ENCODE results near the gene NCAPD2. TPM values are rescaled to one million over a fixed set of nuclear protein-coding genes. Genes with fewer than 3 reads are reported as not detected.

Gene NCAPD2
- polyA plus RNA-seq, 1 of the 3 experiments (the other 2 are of a cell fraction): 46.9 TPM

- TF ChIP-seq IRF3 (IDR thresholded peaks at IDR 0.05; ENCODE audit: low read depth, low read length) (no peak), RCOR1 (IDR thresholded peaks at IDR 0.05; ENCODE audit: low read length) (no peak)
Measured at GRCh38 chr12:6463858-6464257, 30.0 kb upstream of the NCAPD2 start (continued).

- TF ChIP-seq CTCF (IDR thresholded peaks at IDR 0.05) (no peak), GABPA (IDR thresholded peaks at IDR 0.05; ENCODE audit: low read depth) (no peak)
- no peak overlapping the region for H3K4me2 ChIP-seq
- POLR2A ChIA-PET: no interaction called here
- peaks cover 41 to 45% of the 10 kb centered on the region in 2 experiments for H3K36me3 ChIP-seq (replicated peaks in 1 of 2; ENCODE audit: control insufficient read depth in 1 of 2, insufficient read depth in 2 of 2, low read length in 1 of 2)
- CTCF ChIA-PET: interaction anchor here (0.8 to 2.3 kb wide), 27 partner anchors 7 to 476 kb away, joined by 3 to 91 read pairs (median 7); partner anchors contain the start of genes CD27, COPS7A, MRPL51 and TAPBPL
- no peak overlapping the region for H3K9ac ChIP-seq
- no peak overlapping the region for H2AFZ ChIP-seq (ENCODE audit: low read depth)
- peaks cover 0 to 5% of the 10 kb centered on the region in 2 experiments; a peak in 2 of 4 replicates for H3K4me1 ChIP-seq (ENCODE audit: control insufficient read depth in 1 of 2, insufficient read depth in 2 of 2, low read depth in 1 of 2, low read length in 1 of 2)
- H3K4me3 ChIP-seq (ENCODE audit: low read depth in 2 of 2, low read length in 1 of 2): no peak overlapping the region
- H3K79me2 ChIP-seq (ENCODE audit: insufficient read depth): peaks cover 30% of the 10 kb centered on the region
- WGBS (ENCODE audit: low lambda C conversion rate): 89% methylated on average over 5 of the region's 8 CpGs
- H3K9me3 ChIP-seq: no peaks in the 10 kb centered on the region
- DNase-seq: no peak
- H3K27me3 ChIP-seq (ENCODE audit: insufficient read depth): no peaks in the 10 kb centered on the region
- no peaks in the 10 kb centered on the region for H3K9me2 ChIP-seq
- H3F3A ChIP-seq (replicated peaks; ENCODE audit: insufficient read depth): no peaks in the 10 kb centered on the region
- no peaks in the 10 kb centered on the region for H4K20me1 ChIP-seq (ENCODE audit: insufficient read depth)
- H3K27ac ChIP-seq (ENCODE audit: low read depth in 2 of 2, low read length in 1 of 2): no peak overlapping the region
Measured at GRCh38 chr12:6464531-6464930, 29.4 kb upstream of the NCAPD2 start.

GRCh38 chr12:6465467-6466183, 28.3 kb upstream of the NCAPD2 start:
- H3F3A ChIP-seq (replicated peaks; ENCODE audit: insufficient read depth): no peaks in the 10 kb centered on the region
- H2AFZ ChIP-seq (ENCODE audit: low read depth): no peak overlapping the region
- no peaks in the 10 kb centered on the region for H3K27me3 ChIP-seq (ENCODE audit: insufficient read depth)
- no peaks in the 10 kb centered on the region for H4K20me1 ChIP-seq (ENCODE audit: insufficient read depth)
- no peak for TF ChIP-seq CHD2 (IDR thresholded peaks at IDR 0.05; ENCODE audit: low read length, partially characterized antibody)
- TF ChIP-seq RAD21 (IDR thresholded peaks at IDR 0.05; ENCODE audit: low read length): peak; percentile 95
- TF ChIP-seq MEF2A (IDR thresholded peaks at IDR 0.05; ENCODE audit: borderline replicate concordance, low read depth): no peak
- TF ChIP-seq FOXM1 (IDR thresholded peaks at IDR 0.05; ENCODE audit: low read depth): no peak
- no peak for TF ChIP-seq FOXJ3 (CRISPR knock-in tag; IDR thresholded peaks at IDR 0.05)
- TF ChIP-seq GABPA (IDR thresholded peaks at IDR 0.05; ENCODE audit: low read depth): no peak
- no peak for TF ChIP-seq USF2 (IDR thresholded peaks at IDR 0.05; ENCODE audit: borderline replicate concordance, low read depth, low read length)
- TF ChIP-seq SMC3 (IDR thresholded peaks at IDR 0.05; ENCODE audit: low read depth, low read length): peak; percentile 91
- TF ChIP-seq EP300 (IDR thresholded peaks at IDR 0.05; ENCODE audit: borderline replicate concordance in 1 of 2, low read depth in 1 of 2, low read length in 1 of 2): no peak
- no peak for TF ChIP-seq MXI1 (IDR thresholded peaks at IDR 0.05; ENCODE audit: low read depth, low read length)
- no peak for TF ChIP-seq FOSL2 (IDR thresholded peaks at IDR 0.05; ENCODE audit: borderline replicate concordance, low read depth)
- peak; percentile 90 for TF ChIP-seq CTCF (IDR thresholded peaks at IDR 0.05)
- no peak for TF ChIP-seq EZH2phosphoT487 (IDR thresholded peaks at IDR 0.05; ENCODE audit: borderline replicate concordance, low read depth)
- TF ChIP-seq GATA2 (CRISPR knock-in tag; IDR thresholded peaks at IDR 0.05): no peak
- TF ChIP-seq SIN3A (IDR thresholded peaks at IDR 0.05; ENCODE audit: borderline replicate concordance, low read depth, low read length): no peak
- no peak for TF ChIP-seq TCF12 (IDR thresholded peaks at IDR 0.05)
- peak; percentile 79 for DNase-seq
- no peak overlapping the region for H3K9ac ChIP-seq
- ChIA-PET CTCF (interaction anchor here (0.6 to 2.3 kb wide), 60 partner anchors 8 to 477 kb away, joined by 3 to 91 read pairs (median 5); partner anchors contain the start of genes CD27, COPS7A, MRPL51 and TAPBPL), POLR2A (interaction anchor here (0.7 to 1.2 kb wide), 4 partner anchors 14 to 119 kb away, joined by 3 to 8 read pairs (median 4); partner anchors contain the start of genes MRPL51 and TAPBPL)
- H3K4me3 ChIP-seq (ENCODE audit: low read depth in 2 of 2, low read length in 1 of 2): no peak overlapping the region; a peak in 1 of 4 replicates
- whole genome bisulfite sequencing (ENCODE audit: low lambda C conversion rate): 40% methylated on average over 6 of the region's 6 CpGs
- H3K79me2 ChIP-seq (ENCODE audit: insufficient read depth): peaks cover 37% of the 10 kb centered on the region
- H3K9me2 ChIP-seq: no peaks in the 10 kb centered on the region
- no peak overlapping the region for H3K27ac ChIP-seq (ENCODE audit: low read depth in 2 of 2, low read length in 1 of 2)
- peaks cover 41 to 44% of the 10 kb centered on the region in 2 experiments for H3K36me3 ChIP-seq (replicated peaks in 1 of 2; ENCODE audit: control insufficient read depth in 1 of 2, insufficient read depth in 2 of 2, low read length in 1 of 2)
- peaks cover 0 to 9% of the 10 kb centered on the region in 2 experiments; a peak in 2 of 4 replicates for H3K4me1 ChIP-seq (ENCODE audit: control insufficient read depth in 1 of 2, insufficient read depth in 2 of 2, low read depth in 1 of 2, low read length in 1 of 2)
- no peak overlapping the region for H3K4me2 ChIP-seq
- H3K9me3 ChIP-seq: no peaks in the 10 kb centered on the region
